Glutamatergic neuron (in vitro differentiated cells): ENCODE results near the gene TMEM192. TPM values are rescaled to one million over a fixed set of nuclear protein-coding genes. Genes with fewer than 3 reads are reported as not detected.
"Not testable (repeated sequence)": the region's sequence is repeated elsewhere in the genome, so short reads cannot be mapped to it uniquely, and the experiment has no call there.

Source experiments
- DNase-seq: peaks from one replicate; pipeline ENCODE4 v3.0.0; 2022
- H3K27ac Mint-ChIP-seq: one replicate; pipeline ENCODE4 v1.8.0; 2020; ENCODE audit warnings: mild to moderate bottlenecking, mixed read lengths, inconsistent platforms; ENCODE audit not compliant: unreplicated experiment
- H3K27me3 Mint-ChIP-seq: one replicate; pipeline ENCODE4 v1.8.0; 2020; ENCODE audit warnings: mild to moderate bottlenecking, moderate library complexity, mixed read lengths, inconsistent platforms; ENCODE audit not compliant: unreplicated experiment
- H3K36me3 Mint-ChIP-seq: one replicate; pipeline ENCODE4 v1.8.0; 2020; ENCODE audit warnings: mild to moderate bottlenecking, mixed read lengths, inconsistent platforms; ENCODE audit not compliant: unreplicated experiment
- H3K4me1 Mint-ChIP-seq: one replicate; pipeline ENCODE4 v1.8.0; 2020; ENCODE audit warnings: mild to moderate bottlenecking, low read depth, mixed read lengths, inconsistent platforms; ENCODE audit not compliant: unreplicated experiment
- H3K4me3 Mint-ChIP-seq: one replicate; pipeline ENCODE4 v1.8.0; 2020; ENCODE audit warnings: mild to moderate bottlenecking, mixed read lengths, inconsistent platforms; ENCODE audit not compliant: unreplicated experiment
- H3K9me3 Mint-ChIP-seq: one replicate; pipeline ENCODE4 v1.8.0; 2020; ENCODE audit warnings: mild to moderate bottlenecking, moderate library complexity, mixed read lengths, inconsistent platforms; ENCODE audit not compliant: unreplicated experiment
- CTCF ChIP-seq: fragments of 200-600 bp; sonication (generic); IDR thresholded peaks from one replicate; pipeline ENCODE4 v1.5.0; 2021; ENCODE audit not compliant: partially characterized antibody, unreplicated experiment
- total RNA-seq: library from RNA; stranded (reverse); fragmentation: NEBNext Ultra II Directional; extraction: Animal tissue kit (Norgen Biotek cat#: 25700); gene quantifications from one replicate; pipeline ENCODE4 v1.2.1, GENCODE V29; 2021; ENCODE audit not compliant: unreplicated experiment

The TMEM192 gene
- total RNA-seq, 1 donor from 2014 or later, result 16.9 TPM

GRCh38 chr4:165133150-165133549 lies 20.5 kb upstream of the TMEM192 start:
- TF ChIP-seq CTCF, result no peak
- no peak for DNase-seq
- H3K27ac Mint-ChIP-seq, result no peak overlapping the region
- H3K4me1 Mint-ChIP-seq, result no peaks in the 10 kb centered on the region
- H3K9me3 Mint-ChIP-seq, result no peaks in the 10 kb centered on the region
- no peak overlapping the region for H3K4me3 Mint-ChIP-seq
- H3K27me3 Mint-ChIP-seq, result no peaks in the 10 kb centered on the region
- no peaks in the 10 kb centered on the region for H3K36me3 Mint-ChIP-seq

DNA sequence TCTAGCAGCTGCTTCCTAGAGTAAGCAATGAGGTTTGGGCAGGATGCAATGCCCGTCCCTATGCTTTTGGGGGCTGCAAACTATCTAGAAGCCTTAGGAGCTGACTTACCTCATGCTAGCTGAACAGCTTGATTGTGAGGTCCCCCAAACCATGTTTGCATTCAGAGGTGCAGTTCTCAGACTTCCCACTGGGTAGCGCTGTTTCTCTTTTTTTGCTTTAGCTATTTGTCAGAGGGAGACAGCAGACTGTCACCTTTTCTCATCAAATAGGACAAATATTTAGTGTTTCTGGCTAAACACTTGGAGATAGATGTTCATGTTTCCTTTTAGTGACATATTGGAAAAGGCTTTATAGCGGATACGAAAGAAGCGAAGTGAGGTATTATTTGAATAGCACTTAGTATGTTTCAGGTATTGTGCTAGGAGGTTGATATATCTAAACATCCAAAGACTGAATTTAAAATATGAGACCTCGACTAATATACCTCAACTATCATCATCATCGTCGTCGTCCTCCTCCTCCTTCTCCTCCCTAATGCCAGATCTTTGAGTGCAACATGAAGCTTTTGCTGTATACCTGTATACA lies 18.7 kb upstream of the TMEM192 start:
- Mint-ChIP-seq H3K27ac (no peak overlapping the region), H3K4me1 (no peaks in the 10 kb centered on the region), H3K9me3 (no peaks in the 10 kb centered on the region)

DNA sequence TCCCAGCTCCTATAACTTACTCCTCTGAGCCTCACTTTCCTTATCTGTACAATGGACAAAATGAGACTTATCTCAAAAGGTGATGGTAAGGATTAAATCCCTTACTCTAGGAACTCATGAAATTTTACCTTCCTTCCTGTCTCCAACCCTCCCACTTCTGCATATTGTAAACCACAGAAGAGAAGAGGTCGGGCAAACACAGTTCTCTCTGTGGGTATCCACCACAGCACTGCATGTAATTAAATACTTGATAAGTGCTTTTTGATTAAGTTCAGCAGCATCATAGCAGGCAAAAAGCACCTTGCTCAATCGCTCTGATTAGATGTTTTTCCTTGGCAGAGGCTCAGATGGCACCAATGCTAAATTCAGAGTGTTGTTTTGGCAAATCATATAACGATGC lies 17.3 kb upstream of the TMEM192 start:
- no peak for DNase-seq
- no peaks in the 10 kb centered on the region for H3K36me3 Mint-ChIP-seq

More for the DNA sequence above, 18.7 kb upstream of the TMEM192 start:
- H3K27me3 Mint-ChIP-seq, result no peaks in the 10 kb centered on the region
- H3K4me3 Mint-ChIP-seq, result no peak overlapping the region
- DNase-seq, result peak; percentile 84
- no peaks in the 10 kb centered on the region for H3K36me3 Mint-ChIP-seq
- TF ChIP-seq CTCF, result peak; percentile 95

DNA sequence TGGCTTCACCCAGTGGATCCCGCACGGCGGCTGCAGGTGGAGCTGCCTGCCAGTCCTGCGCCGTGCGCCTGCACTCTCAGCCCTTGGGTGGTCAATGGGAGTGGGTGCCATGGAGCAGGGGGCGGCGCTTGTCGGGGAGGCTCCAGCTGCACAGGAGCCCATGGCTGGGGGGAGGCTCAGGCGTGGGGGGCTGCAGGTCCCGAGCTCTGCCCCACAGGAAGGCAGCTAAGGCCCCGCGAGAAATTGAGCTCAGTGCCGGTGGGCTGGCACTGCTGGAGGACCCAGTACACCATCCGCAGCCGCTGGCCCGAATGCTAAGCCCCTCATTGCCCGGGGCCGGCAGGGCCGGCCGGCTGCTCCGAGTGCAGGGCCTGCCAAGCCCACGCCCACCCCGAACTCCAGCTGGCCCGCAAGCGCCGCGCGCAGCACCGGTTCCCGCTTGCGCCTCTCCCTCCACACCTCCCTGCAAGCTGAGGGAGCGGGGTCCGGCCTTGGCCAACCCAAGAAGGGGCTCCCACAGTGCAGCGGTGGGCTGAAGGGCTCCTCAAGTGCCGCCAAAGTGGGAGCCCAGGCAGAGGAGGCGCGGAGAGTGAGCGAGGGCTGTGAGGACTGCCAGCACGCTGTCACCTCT lies 13.3 kb upstream of the TMEM192 start:
- H3K27ac Mint-ChIP-seq, H3K4me1 Mint-ChIP-seq, H3K4me3 Mint-ChIP-seq: not testable (repeated sequence)

More for the DNA sequence above, 17.3 kb upstream of the TMEM192 start:
- no peaks in the 10 kb centered on the region for H3K27me3 Mint-ChIP-seq
- no peak for TF ChIP-seq CTCF
- peaks cover 2% of the 10 kb centered on the region for H3K4me1 Mint-ChIP-seq
- no peak overlapping the region for H3K27ac Mint-ChIP-seq
- H3K4me3 Mint-ChIP-seq, result no peak overlapping the region
- H3K9me3 Mint-ChIP-seq, result no peaks in the 10 kb centered on the region

GRCh38 chr4:165124488-165124887 lies 11.8 kb upstream of the TMEM192 start:
- Mint-ChIP-seq H3K4me1 (peaks cover 2% of the 10 kb centered on the region), H3K27ac (no peak overlapping the region), H3K27me3 (no peaks in the 10 kb centered on the region), H3K36me3 (no peaks in the 10 kb centered on the region), H3K4me3 (no peak overlapping the region), H3K9me3 (no peaks in the 10 kb centered on the region)
- no peak for DNase-seq
- TF ChIP-seq CTCF, result no peak

More for the DNA sequence above, 13.3 kb upstream of the TMEM192 start:
- H3K9me3 Mint-ChIP-seq, H3K27me3 Mint-ChIP-seq, DNase-seq, H3K36me3 Mint-ChIP-seq: not testable (repeated sequence)
